ENCODE results near the gene LDLRAD4.

LDLRAD4 gene

GRCh38 chr18:13387855-13388548 is 169.4 kb downstream of the LDLRAD4 start:
- Histone ChIP-seq H3K27me3 (ENCODE audit: control insufficient read depth, insufficient read depth, low read length) (no peaks in the 10 kb centered on the region), H3K4me1 (no peaks in the 10 kb centered on the region), H3K9me3 (ENCODE audit: control insufficient read depth, low read length) (no peaks in the 10 kb centered on the region), H3K4me2 (ENCODE audit: low read length) (no peak overlapping the region), H3K4me3 (ENCODE audit: low read depth, low read length) (no peak overlapping the region), H3K79me2 (no peaks in the 10 kb centered on the region), H2AFZ (no peak overlapping the region), H3K36me3 (ENCODE audit: control insufficient read depth, insufficient read depth, low read length) (no peaks in the 10 kb centered on the region), H3K27ac (peak overlapping the region; percentile 37), H3K9ac (no peak overlapping the region)
- no peak for TF ChIP-seq CTCF (IDR thresholded peaks at IDR 0.05)

- Histone ChIP-seq H3K4me1 (no peaks in the 10 kb centered on the region), H3K27ac (no peak overlapping the region)
Observed at GRCh38 chr18:13388586-13389490, 170.3 kb downstream of the LDLRAD4 start.

GRCh38 chr18:13389491-13390131 is 171.1 kb downstream of the LDLRAD4 start:
- Histone ChIP-seq H3K27ac (no peak overlapping the region), H3K9ac (no peak overlapping the region), H3K27me3 (ENCODE audit: control insufficient read depth, insufficient read depth, low read length) (no peaks in the 10 kb centered on the region), H3K4me1 (no peaks in the 10 kb centered on the region), H3K9me3 (ENCODE audit: control insufficient read depth, low read length) (no peaks in the 10 kb centered on the region), H3K4me3 (ENCODE audit: low read depth, low read length) (no peak overlapping the region), H3K4me2 (ENCODE audit: low read length) (no peak overlapping the region), H3K36me3 (ENCODE audit: control insufficient read depth, insufficient read depth, low read length) (no peaks in the 10 kb centered on the region), H2AFZ (no peak overlapping the region), H3K79me2 (no peaks in the 10 kb centered on the region)
- TF ChIP-seq CTCF (IDR thresholded peaks at IDR 0.05), result no peak

More at GRCh38 chr18:13388586-13389490, 170.3 kb downstream of the LDLRAD4 start:
- no peaks in the 10 kb centered on the region for H3K9me3 ChIP-seq (ENCODE audit: control insufficient read depth, low read length)
- H3K4me3 ChIP-seq (ENCODE audit: low read depth, low read length), result no peak overlapping the region
- H3K9ac ChIP-seq, result no peak overlapping the region
- H3K4me2 ChIP-seq (ENCODE audit: low read length), result no peak overlapping the region
- H3K36me3 ChIP-seq (ENCODE audit: control insufficient read depth, insufficient read depth, low read length), result no peaks in the 10 kb centered on the region
- no peaks in the 10 kb centered on the region for H3K79me2 ChIP-seq
- H3K27me3 ChIP-seq (ENCODE audit: control insufficient read depth, insufficient read depth, low read length), result no peaks in the 10 kb centered on the region
- H2AFZ ChIP-seq, result no peak overlapping the region
- TF ChIP-seq CTCF (IDR thresholded peaks at IDR 0.05), result no peak

- TF ChIP-seq CTCF (IDR thresholded peaks at IDR 0.05), result no peak
- Histone ChIP-seq H3K4me3 (ENCODE audit: low read depth, low read length) (no peak overlapping the region), H3K4me2 (ENCODE audit: low read length) (no peak overlapping the region), H3K79me2 (no peaks in the 10 kb centered on the region), H3K9ac (no peak overlapping the region), H2AFZ (no peak overlapping the region), H3K4me1 (peaks cover 3% of the 10 kb centered on the region), H3K27me3 (ENCODE audit: control insufficient read depth, insufficient read depth, low read length) (no peaks in the 10 kb centered on the region), H3K36me3 (ENCODE audit: control insufficient read depth, insufficient read depth, low read length) (no peaks in the 10 kb centered on the region), H3K9me3 (ENCODE audit: control insufficient read depth, low read length) (no peaks in the 10 kb centered on the region), H3K27ac (no peak overlapping the region)
Observed at GRCh38 chr18:13390196-13390595, 171.6 kb downstream of the LDLRAD4 start.
